GM23338 (cell line): ENCODE results near the gene MAN1C1. TPM values are rescaled to one million over a fixed set of nuclear protein-coding genes. Genes with fewer than 3 reads are reported as not detected.

Experiments used
- ATAC-seq: fragments of 200-7000 bp; cut with Tn5 transposase; 3 replicates; pipeline ENCODE4 v1.9.1; 2020
- DNase-seq: peaks from one replicate; pipeline ENCODE4 v3.0.0-alpha.2; 2015; ENCODE audit warnings: low spot score
- H2AFZ ChIP-seq: fragments of 200-600 bp; sonication (generic); 2 replicates; pipeline ENCODE4 v1.8.0; 2016; ENCODE audit warnings: antibody characterized with exemption, mild to moderate bottlenecking, moderate library complexity
- H3F3A ChIP-seq: fragments of 200-600 bp; sonication (generic); replicated peaks from 2 replicates; pipeline ENCODE4 v1.8.0; 2017; ENCODE audit warnings: antibody characterized with exemption, mixed run types, low read depth
- H3K27ac ChIP-seq: fragments of 200-600 bp; sonication (generic); 2 replicates; pipeline ENCODE4 v1.6.1; 2016; ENCODE audit warnings: low read depth
- H3K27me3 ChIP-seq: fragments of 200-600 bp; sonication (generic); 2 replicates; pipeline ENCODE4 v1.8.0; 2016; ENCODE audit warnings: mild to moderate bottlenecking, mixed run types, moderate library complexity; ENCODE audit not compliant: insufficient read depth
- H3K36me3 ChIP-seq: fragments of 200-600 bp; sonication (generic); 2 replicates; pipeline ENCODE4 v1.8.0; 2016; ENCODE audit warnings: mild to moderate bottlenecking; ENCODE audit not compliant: insufficient read depth
- H3K4me1 ChIP-seq: fragments of 200-600 bp; sonication (generic); 2 replicates; pipeline ENCODE4 v1.8.0; 2016; ENCODE audit warnings: mild to moderate bottlenecking, moderate library complexity; ENCODE audit not compliant: insufficient read depth
- H3K4me2 ChIP-seq: fragments of 200-600 bp; sonication (generic); 2 replicates; pipeline ENCODE4 v1.7.1; 2017; ENCODE audit warnings: mixed run types
- H3K4me3 ChIP-seq: fragments of 200-600 bp; sonication (generic); 2 replicates; pipeline ENCODE4 v1.6.1; 2016; ENCODE audit warnings: mixed run types
- H3K79me2 ChIP-seq: fragments of 200-600 bp; sonication (generic); replicated peaks from 2 replicates; pipeline ENCODE4 v1.8.0; 2017; ENCODE audit warnings: mild to moderate bottlenecking; ENCODE audit not compliant: insufficient read depth
- H3K9me2 ChIP-seq: fragments of 200-600 bp; sonication (generic); 2 replicates; pipeline ENCODE4 v1.8.0; 2017; ENCODE audit not compliant: insufficient read depth
- H4K20me1 ChIP-seq: fragments of 200-600 bp; sonication (generic); replicated peaks from 2 replicates; pipeline ENCODE4 v1.8.0; 2017; ENCODE audit warnings: mild to moderate bottlenecking; ENCODE audit not compliant: insufficient read depth
- H3K27ac Mint-ChIP-seq: 2 replicates; pipeline ENCODE4 v1.8.0; 2020; ENCODE audit warnings: inconsistent platforms, mild to moderate bottlenecking, moderate library complexity, mixed read lengths
- H3K27me3 Mint-ChIP-seq: 3 replicates; pipeline ENCODE4 v1.8.0; 2022; ENCODE audit warnings: low read depth, mild to moderate bottlenecking, moderate library complexity, mixed read lengths, inconsistent platforms; ENCODE audit not compliant: insufficient read depth, poor library complexity
- H3K36me3 Mint-ChIP-seq: 3 replicates; pipeline ENCODE4 v1.8.0; 2021; ENCODE audit warnings: low read depth, mild to moderate bottlenecking, inconsistent platforms, moderate library complexity, mixed read lengths
- H3K4me1 Mint-ChIP-seq: 3 replicates; pipeline ENCODE4 v1.8.0; 2020; ENCODE audit warnings: mild to moderate bottlenecking, inconsistent platforms, mixed read lengths
- H3K4me3 Mint-ChIP-seq: 3 replicates; pipeline ENCODE4 v1.8.0; 2021; ENCODE audit warnings: moderate library complexity, mild to moderate bottlenecking, inconsistent platforms, mixed read lengths
- H3K9me3 Mint-ChIP-seq: 3 replicates; pipeline ENCODE4 v1.8.0; 2020; ENCODE audit warnings: moderate library complexity, mild to moderate bottlenecking, inconsistent platforms, mixed read lengths
- CREB1 ChIP-seq: fragments of 250-450 bp; sonication (Bioruptor Pico); IDR thresholded peaks from 2 replicates; pipeline ENCODE4 v1.5.0; 2020; ENCODE audit warnings: low read depth, mild to moderate bottlenecking, moderate library complexity
- CTCF ChIP-seq, 2 experiments: fragments of 200-600 bp in 1 of 2; sonication (generic) in 1 of 2; conservative IDR thresholded peaks; 2 replicates each; pipeline versions ENCODE4 v1.5.1 to v1.6.1; 2016 to 2017; ENCODE audit warnings: antibody characterized with exemption in 2 of 2, low read depth in 2 of 2, mild to moderate bottlenecking in 2 of 2, moderate library complexity in 1 of 2
- EZH2 ChIP-seq: fragments of 200-600 bp; sonication (generic); IDR thresholded peaks from one replicate; pipeline ENCODE4 v1.8.0; 2017; ENCODE audit warnings: antibody characterized with exemption, mild to moderate bottlenecking, low read depth; ENCODE audit not compliant: unreplicated experiment
- EZH2phosphoT487 ChIP-seq: fragments of 200-600 bp; sonication (generic); IDR thresholded peaks from one replicate; pipeline ENCODE4 v1.8.1; 2018; ENCODE audit warnings: antibody characterized with exemption; ENCODE audit not compliant: unreplicated experiment
- JUNB ChIP-seq: IDR thresholded peaks from one replicate; pipeline ENCODE4 v1.6.1; 2016; ENCODE audit warnings: antibody characterized with exemption; ENCODE audit not compliant: unreplicated experiment
- NANOG ChIP-seq: IDR thresholded peaks from 2 replicates; pipeline ENCODE4 v1.6.1; 2016; ENCODE audit warnings: antibody characterized with exemption, borderline replicate concordance
- POLR2AphosphoS5 ChIP-seq: IDR thresholded peaks from 2 replicates; pipeline ENCODE4 v1.6.1; 2016; ENCODE audit warnings: antibody characterized with exemption, low read depth
- STAT1 ChIP-seq: IDR thresholded peaks from one replicate; pipeline ENCODE4 v1.6.1; 2016; ENCODE audit warnings: antibody characterized with exemption; ENCODE audit not compliant: unreplicated experiment
- ZNF114 ChIP-seq: fragments of 250-450 bp; sonication (Bioruptor Pico); IDR thresholded peaks from 2 replicates; pipeline ENCODE4 v1.5.0; 2020; ENCODE audit warnings: mild to moderate bottlenecking, moderate library complexity
- ZNF331 ChIP-seq: fragments of 250-450 bp; sonication (Bioruptor Pico); IDR thresholded peaks from 2 replicates; pipeline ENCODE4 v1.5.0; 2020; ENCODE audit warnings: low read depth, mild to moderate bottlenecking, moderate library complexity
- polyA plus RNA-seq: library from polyadenylated mRNA; unstranded; fragments of >200 nt; fragmentation: Nextera tagmentation; extraction: Ambion mirVana; gene quantifications from 2 replicates; pipeline ENCODE4 v1.2.1, GENCODE V29; 2016
- total RNA-seq: library from RNA; depleted of rRNA; stranded (reverse); fragments of >200 nt; shearing (Covaris generic); gene quantifications from 2 replicates; pipeline ENCODE4 v1.2.3, GENCODE V29; 2014
- TF ChIP-seq, protein P1 (sequence below): IDR thresholded peaks from 2 replicates; pipeline ENCODE4 v1.6.1; 2016; ENCODE audit warnings: antibody characterized with exemption
- TF ChIP-seq, protein P2 (sequence below): fragments of 250-450 bp; sonication (Bioruptor Pico); IDR thresholded peaks from 2 replicates; pipeline ENCODE4 v1.5.0; 2020; ENCODE audit warnings: mild to moderate bottlenecking, moderate library complexity

Gene MAN1C1
- total and polyA plus RNA-seq, 2 experiments from 2014 or later: 5.4 to 13.6 TPM

- ATAC-seq (peak; percentile 31; the same call in 1 of the 3 replicates), DNase-seq (no peak)
- no peak for TF ChIP-seq JUNB
- TF ChIP-seq ZNF331 (CRISPR knock-in tag): no peak
- no peak for TF ChIP-seq CTCF (conservative IDR thresholded peaks at IDR 0.05; ENCODE audit: low read depth in 2 of 2)
- TF ChIP-seq NANOG: no peak
- no peak for TF ChIP-seq EZH2
- no peak for TF ChIP-seq ZNF114 (CRISPR knock-in tag)
- TF ChIP-seq CREB1 (CRISPR knock-in tag): no peak
- TF ChIP-seq, protein P1, sequence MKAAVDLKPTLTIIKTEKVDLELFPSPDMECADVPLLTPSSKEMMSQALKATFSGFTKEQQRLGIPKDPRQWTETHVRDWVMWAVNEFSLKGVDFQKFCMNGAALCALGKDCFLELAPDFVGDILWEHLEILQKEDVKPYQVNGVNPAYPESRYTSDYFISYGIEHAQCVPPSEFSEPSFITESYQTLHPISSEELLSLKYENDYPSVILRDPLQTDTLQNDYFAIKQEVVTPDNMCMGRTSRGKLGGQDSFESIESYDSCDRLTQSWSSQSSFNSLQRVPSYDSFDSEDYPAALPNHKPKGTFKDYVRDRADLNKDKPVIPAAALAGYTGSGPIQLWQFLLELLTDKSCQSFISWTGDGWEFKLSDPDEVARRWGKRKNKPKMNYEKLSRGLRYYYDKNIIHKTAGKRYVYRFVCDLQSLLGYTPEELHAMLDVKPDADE: no peak
- TF ChIP-seq POLR2AphosphoS5: no peak
- no peak for TF ChIP-seq STAT1
- TF ChIP-seq EZH2phosphoT487: no peak
- TF ChIP-seq, protein P2, sequence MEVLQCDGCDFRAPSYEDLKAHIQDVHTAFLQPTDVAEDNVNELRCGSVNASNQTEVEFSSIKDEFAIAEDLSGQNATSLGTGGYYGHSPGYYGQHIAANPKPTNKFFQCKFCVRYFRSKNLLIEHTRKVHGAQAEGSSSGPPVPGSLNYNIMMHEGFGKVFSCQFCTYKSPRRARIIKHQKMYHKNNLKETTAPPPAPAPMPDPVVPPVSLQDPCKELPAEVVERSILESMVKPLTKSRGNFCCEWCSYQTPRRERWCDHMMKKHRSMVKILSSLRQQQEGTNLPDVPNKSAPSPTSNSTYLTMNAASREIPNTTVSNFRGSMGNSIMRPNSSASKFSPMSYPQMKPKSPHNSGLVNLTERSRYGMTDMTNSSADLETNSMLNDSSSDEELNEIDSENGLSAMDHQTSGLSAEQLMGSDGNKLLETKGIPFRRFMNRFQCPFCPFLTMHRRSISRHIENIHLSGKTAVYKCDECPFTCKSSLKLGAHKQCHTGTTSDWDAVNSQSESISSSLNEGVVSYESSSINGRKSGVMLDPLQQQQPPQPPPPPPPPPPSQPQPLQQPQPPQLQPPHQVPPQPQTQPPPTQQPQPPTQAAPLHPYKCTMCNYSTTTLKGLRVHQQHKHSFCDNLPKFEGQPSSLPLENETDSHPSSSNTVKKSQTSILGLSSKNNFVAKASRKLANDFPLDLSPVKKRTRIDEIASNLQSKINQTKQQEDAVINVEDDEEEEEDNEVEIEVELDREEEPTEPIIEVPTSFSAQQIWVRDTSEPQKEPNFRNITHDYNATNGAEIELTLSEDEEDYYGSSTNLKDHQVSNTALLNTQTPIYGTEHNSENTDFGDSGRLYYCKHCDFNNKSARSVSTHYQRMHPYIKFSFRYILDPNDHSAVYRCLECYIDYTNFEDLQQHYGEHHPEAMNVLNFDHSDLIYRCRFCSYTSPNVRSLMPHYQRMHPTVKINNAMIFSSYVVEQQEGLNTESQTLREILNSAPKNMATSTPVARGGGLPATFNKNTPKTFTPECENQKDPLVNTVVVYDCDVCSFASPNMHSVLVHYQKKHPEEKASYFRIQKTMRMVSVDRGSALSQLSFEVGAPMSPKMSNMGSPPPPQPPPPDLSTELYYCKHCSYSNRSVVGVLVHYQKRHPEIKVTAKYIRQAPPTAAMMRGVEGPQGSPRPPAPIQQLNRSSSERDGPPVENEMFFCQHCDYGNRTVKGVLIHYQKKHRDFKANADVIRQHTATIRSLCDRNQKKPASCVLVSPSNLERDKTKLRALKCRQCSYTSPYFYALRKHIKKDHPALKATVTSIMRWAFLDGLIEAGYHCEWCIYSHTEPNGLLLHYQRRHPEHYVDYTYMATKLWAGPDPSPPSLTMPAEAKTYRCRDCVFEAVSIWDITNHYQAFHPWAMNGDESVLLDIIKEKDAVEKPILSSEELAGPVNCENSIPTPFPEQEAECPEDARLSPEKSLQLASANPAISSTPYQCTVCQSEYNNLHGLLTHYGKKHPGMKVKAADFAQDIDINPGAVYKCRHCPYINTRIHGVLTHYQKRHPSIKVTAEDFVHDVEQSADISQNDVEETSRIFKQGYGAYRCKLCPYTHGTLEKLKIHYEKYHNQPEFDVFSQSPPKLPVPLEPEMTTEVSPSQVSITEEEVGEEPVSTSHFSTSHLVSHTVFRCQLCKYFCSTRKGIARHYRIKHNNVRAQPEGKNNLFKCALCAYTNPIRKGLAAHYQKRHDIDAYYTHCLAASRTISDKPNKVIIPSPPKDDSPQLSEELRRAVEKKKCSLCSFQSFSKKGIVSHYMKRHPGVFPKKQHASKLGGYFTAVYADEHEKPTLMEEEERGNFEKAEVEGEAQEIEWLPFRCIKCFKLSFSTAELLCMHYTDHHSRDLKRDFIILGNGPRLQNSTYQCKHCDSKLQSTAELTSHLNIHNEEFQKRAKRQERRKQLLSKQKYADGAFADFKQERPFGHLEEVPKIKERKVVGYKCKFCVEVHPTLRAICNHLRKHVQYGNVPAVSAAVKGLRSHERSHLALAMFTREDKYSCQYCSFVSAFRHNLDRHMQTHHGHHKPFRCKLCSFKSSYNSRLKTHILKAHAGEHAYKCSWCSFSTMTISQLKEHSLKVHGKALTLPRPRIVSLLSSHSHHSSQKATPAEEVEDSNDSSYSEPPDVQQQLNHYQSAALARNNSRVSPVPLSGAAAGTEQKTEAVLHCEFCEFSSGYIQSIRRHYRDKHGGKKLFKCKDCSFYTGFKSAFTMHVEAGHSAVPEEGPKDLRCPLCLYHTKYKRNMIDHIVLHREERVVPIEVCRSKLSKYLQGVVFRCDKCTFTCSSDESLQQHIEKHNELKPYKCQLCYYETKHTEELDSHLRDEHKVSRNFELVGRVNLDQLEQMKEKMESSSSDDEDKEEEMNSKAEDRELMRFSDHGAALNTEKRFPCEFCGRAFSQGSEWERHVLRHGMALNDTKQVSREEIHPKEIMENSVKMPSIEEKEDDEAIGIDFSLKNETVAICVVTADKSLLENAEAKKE (CRISPR knock-in tag): no peak
Measured at GRCh38 chr1:25674807-25675084, 58.2 kb downstream of the MAN1C1 start.

More at GRCh38 chr1:25674807-25675084, 58.2 kb downstream of the MAN1C1 start:
- H3K9me2 ChIP-seq: no peaks in the 10 kb centered on the region
- H3K27me3 Mint-ChIP-seq: peaks cover 9% of the 10 kb centered on the region
- no peaks in the 10 kb centered on the region for H4K20me1 ChIP-seq
- no peak overlapping the region for H3K4me2 ChIP-seq
- H2AFZ ChIP-seq: no peak overlapping the region
- no peak overlapping the region for H3K27ac Mint-ChIP-seq
- H3K4me3 Mint-ChIP-seq: no peak overlapping the region; the same call in 2 of the 3 replicates
- H3K9me3 Mint-ChIP-seq: no peaks in the 10 kb centered on the region; the same call in 2 of the 3 replicates
- no peak overlapping the region for H3K27ac ChIP-seq
- H3K36me3 ChIP-seq: no peaks in the 10 kb centered on the region
- peaks cover 9% of the 10 kb centered on the region for H3K4me1 ChIP-seq
- H3K4me3 ChIP-seq: no peak overlapping the region
- H3F3A ChIP-seq: no peaks in the 10 kb centered on the region
- H3K4me1 Mint-ChIP-seq: peaks cover 26% of the 10 kb centered on the region
- no peaks in the 10 kb centered on the region for H3K79me2 ChIP-seq
- no peaks in the 10 kb centered on the region for H3K27me3 ChIP-seq
- no peaks in the 10 kb centered on the region for H3K36me3 Mint-ChIP-seq
